Endometrium (tissue), 2 donors: ENCODE data around the gene BHLHE23.

Source experiments
- FAIRE-seq: peaks from 2 replicates; lab custom pipeline; 2012; peaks lifted over from hg19 to GRCh38; lab: Jason Lieb, UNC
- donor health status: control.
- donor health status: control.

BHLHE23 gene

GRCh38 chr20:63006540-63007359, at the start of gene BHLHE23:
BHLHE23 (minus strand) TSS chr20:63006964; CDS start chr20:63006774, 190 bp downstream.
- FAIRE-seq = no peak

DNA sequence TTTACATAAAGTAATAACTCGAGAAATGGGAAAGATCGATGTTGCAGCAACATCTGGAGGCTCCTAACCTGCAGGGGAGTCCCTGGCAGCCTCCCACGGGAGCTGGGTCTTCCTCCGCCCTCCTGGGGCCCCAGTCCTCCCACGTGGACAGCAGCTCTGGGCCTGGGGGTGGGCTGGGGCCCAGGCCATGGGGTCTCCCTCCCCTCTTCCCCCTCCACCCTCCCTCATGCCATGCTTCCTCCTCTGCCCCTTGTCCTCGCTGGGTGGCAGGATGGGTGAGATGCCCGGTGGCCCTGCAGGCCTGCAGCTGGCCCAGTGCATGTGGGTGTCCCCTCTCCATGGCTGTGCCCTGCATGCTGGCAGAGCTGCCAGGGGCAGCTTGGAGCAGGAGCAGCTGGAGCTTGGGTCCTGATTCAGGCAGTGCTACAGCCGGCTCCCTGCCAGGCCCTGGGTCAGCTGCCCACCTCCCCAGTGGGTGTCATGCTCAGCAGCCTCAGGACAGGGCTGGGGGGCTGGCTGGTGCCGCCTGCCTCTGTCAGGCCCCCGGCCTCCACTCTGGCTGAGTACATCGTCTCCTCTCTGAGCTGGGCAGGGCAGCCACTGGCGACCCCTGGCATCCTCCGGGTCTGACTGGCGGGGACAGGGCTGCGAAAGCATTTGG, 48.9 kb upstream of the BHLHE23 start:
- no peak for FAIRE-seq

DNA sequence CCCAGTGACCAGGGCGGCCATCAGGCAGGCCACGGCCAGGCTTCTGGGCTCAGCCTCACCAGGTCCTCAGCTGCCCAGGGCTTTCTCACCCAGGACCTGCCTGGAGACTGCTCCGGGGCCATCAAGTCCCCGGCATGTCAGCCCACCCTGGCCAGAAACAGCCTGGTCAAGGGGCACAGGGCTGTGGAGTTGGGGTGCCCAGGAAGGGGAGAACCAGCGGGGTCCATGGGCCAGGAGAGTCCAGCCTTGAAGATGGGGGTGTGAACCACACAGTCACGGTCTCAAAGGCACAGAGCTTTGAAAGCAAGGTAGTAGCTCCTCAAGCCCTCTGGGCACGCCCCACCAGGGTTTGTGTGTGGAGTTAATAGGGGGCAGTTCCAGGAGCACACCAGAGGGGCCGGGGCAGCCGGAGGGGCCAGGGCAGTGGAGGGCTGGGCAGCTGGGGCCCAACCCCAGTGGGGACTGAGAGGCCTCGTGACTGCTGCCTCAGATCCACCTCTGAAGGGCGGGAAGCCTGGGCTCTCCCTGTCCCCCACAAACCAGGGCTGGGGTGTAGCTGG, 48.0 kb upstream of the BHLHE23 start:
- no peak for FAIRE-seq

GRCh38 chr20:63054103-63054474, 47.3 kb upstream of the BHLHE23 start:
- FAIRE-seq = no peak

DNA sequence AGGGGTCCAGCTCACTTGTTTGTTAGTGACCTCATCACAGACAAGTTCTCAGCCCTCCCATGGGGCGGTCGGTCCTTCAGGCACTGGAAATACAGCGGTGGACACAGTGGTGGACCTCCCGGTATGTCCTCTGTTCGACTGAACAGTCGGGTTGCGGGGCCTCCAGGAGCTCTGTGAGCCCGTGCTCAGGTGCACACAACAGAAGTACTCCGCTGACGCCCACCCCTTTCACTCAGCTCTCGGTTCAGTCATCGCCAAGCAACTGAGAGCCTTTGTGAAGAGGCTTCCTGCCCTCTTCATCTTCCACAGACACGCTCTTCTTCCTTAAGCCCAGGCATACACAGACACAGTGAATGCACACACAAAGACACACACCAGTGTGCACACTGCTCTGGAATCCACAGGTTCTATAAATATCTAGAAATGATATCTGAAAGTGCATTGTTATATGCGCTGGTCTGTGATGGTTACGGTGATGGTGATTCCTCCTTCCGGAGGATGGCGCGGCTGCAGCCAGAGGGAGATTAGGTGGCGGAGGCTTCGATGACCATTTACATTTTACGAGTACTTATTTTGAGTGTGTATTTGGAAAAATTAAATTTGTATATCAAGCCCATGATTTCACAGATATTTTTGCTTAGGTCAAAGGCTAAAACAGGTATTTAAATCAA, 46.8 kb upstream of the BHLHE23 start:
- no peak for FAIRE-seq

- FAIRE-seq = no peak
Observed at GRCh38 chr20:63052571-63053431, 46.0 kb upstream of the BHLHE23 start.

GRCh38 chr20:63051911-63052310, 45.1 kb upstream of the BHLHE23 start:
- no peak for FAIRE-seq

- no peak for FAIRE-seq
Observed at GRCh38 chr20:63051186-63051860, 44.6 kb upstream of the BHLHE23 start.

- no peak for FAIRE-seq
Observed at GRCh38 chr20:63050406-63050805, 43.6 kb upstream of the BHLHE23 start.

DNA sequence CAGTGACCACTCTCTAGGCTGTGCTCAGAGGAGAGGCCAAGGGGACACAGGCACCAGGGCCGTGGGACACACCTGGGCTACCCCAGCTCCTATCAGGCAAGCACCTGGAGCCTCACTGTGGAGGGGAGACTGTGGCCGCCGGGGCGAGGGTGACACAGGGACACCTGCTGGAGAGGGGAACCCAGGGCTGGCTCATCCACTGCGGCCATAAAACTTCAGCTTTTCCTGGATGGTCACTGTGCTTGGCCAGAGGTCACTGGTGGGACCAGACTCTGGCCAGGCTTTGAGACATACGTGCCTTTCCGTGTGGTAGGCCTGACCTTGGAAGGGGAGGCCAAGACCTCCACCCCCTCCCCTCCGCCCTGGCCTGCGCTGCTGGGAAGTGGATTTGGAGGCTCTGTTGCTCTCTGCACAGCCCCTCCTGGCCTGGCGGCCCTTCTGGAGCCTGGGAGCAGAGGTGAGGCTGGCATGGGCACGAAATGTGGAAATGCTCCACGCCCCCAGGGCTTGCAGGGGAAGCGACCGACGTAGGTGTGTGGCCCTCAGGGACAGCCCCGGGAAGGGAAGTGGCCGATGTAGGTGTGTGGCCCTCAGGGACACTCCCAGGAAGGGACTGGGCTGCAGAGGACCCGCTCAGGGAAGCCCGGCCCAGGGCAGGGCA, 42.9 kb upstream of the BHLHE23 start:
- no peak for FAIRE-seq

DNA sequence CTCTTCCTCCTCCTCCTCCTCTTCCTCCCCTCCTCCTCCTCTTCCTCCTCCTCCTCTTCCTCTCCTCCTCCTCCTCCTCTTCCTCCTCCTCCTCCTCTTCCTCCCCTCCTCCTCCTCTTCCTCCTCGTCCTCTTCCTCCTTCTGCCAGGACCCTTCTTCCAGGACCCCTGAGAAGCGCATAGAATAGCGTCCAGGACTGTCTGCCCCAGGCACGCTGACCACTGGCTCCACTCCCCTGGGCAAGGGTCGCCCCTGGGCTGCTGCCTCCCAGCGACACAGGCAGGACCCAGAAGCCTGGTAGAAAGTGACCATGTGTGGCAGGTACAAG, 42.4 kb upstream of the BHLHE23 start:
- no peak for FAIRE-seq

DNA sequence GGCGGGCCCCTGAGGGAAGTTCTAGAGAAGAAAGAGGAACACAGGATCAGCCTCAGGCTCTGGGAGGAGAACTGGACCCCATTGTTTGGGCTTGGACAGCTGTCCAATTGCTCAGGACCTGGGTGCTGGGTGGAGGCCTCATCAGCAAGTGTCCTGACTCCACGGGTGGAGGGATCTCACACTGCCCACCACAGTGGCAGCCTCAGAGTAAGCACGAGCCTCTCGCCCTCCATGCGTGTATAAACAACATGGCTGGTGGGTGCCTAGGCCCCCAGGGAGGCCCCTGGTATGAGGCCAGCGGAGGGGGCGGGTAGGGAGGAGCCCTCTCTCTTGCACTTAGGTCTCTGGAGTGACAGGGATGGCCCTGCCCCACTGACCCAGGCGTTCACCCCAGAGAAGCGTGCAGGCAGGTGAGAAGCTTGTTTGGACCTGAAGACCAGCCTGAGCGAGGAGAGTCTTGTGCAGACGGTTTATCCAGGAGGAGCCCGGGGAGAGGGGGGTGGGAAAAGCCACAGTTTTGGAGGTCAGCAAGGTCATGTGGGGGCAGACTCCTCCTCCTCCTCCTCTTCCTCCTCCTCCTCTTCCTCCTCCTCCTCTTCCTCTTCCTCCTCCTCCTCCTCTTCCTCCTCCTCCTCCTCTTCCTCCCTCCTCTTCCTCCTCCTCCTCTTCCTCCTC, 41.9 kb upstream of the BHLHE23 start:
- no peak for FAIRE-seq

DNA sequence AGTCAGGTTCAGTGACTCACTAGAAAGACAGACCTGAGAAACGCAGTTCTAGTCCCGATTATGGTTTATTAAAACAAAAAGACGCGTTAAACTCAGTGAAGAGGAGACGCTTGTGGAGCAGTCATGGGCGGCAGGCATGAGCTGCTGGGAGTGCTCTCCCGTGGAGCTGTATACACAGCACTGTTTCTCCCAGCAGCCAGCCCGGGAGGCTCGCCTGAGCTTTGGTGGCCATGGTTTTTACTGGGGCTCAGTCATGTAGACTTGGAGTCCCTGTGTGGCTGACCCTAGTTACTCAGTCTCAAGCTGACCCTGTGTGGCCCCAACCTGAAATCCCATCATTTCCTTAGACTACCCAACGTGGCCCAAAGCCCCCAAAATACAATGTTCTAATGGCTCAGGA, 41.2 kb upstream of the BHLHE23 start:
- FAIRE-seq = no peak

DNA sequence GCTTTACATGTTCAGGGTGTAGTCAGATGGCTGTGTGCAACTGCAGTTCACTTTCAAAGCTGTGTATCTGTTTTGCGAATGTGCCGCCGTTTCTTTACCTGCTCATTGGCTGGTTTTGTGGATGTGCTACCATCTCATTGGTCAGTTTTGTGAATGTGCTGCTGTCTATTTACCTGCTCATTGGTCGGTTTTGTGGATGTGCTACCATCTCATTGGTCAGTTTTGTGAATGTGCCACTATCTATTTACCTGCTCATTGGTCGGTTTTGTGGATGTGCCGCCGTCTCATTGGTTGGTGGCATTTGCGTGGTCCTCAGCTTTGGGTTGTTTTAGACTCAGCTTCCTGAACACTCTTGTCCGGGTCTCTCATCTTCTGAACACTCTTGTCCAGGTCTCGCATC, 40.5 kb upstream of the BHLHE23 start:
- FAIRE-seq = no peak

GRCh38 chr20:63046841-63047240, 40.1 kb upstream of the BHLHE23 start:
- no peak for FAIRE-seq

DNA sequence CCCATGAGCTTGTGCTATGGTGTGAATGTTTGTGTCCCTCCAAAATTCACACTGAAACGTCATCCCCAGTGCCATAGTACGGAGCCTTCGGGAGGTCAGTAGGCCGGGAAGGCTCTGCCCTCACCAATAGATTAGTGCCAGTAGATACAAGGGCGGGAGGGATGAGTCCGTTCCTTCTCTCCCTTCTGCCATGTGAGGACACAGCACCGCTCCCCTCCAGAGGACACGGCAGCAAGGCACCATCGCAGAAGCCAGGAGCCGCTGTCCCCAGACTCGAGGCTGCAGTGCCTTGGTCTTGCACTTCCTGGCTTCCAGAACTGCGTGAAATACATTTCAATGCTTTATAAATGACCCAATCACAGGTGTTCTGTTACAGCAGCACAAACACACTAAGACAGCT, 39.2 kb upstream of the BHLHE23 start:
- no peak for FAIRE-seq

- no peak for FAIRE-seq
Observed at GRCh38 chr20:63045401-63045800, 38.6 kb upstream of the BHLHE23 start.

- FAIRE-seq = no peak
Observed at GRCh38 chr20:63044605-63045004, 37.8 kb upstream of the BHLHE23 start.

- FAIRE-seq = no peak
Observed at GRCh38 chr20:63044204-63044600, 37.4 kb upstream of the BHLHE23 start.
